Caco-2 (cell line): ENCODE measurements around the gene TMEM132D. TPM values are rescaled to one million over a fixed set of nuclear protein-coding genes. Genes with fewer than 3 reads are reported as not detected.
A peak's percentile ranks its signal among the peaks of the same experiment; 100 is the strongest.
"Not testable (repeated sequence)": the region's sequence is repeated elsewhere in the genome, so short reads cannot be mapped to it uniquely, and the experiment has no call there.

Source experiments
- BruUV-seq: library from RNA; stranded (reverse); fragments of 400-500 nt; replicated peaks from 2 replicates; lab custom pipeline; 2021; lab: Mats Ljungman, UMichigan
- CTCF ChIA-PET: fragments of 300-600 bp; sonication (Branson Sonifier 250); formaldehyde crosslinking; loops from one replicate; lab custom pipeline; 2022; ENCODE audit warnings: antibody characterized with exemption; lab: Charles Lee
- POLR2A ChIA-PET: fragments of 300-600 bp; sonication (Branson Sonifier 250); formaldehyde crosslinking; loops from one replicate; lab custom pipeline; 2022; ENCODE audit warnings: antibody characterized with exemption; lab: Charles Lee
- DNase-seq, 2 experiments: peaks; one replicate each; pipeline versions ENCODE4 v3.0.0 to v3.0.0-alpha.2; 2020 to 2022
- H3K27me3 ChIP-seq: replicated peaks from 2 replicates; pipeline ENCODE4 v1.6.0; 2011; ENCODE audit warnings: low read length; ENCODE audit not compliant: control insufficient read depth, insufficient read depth
- H3K36me3 ChIP-seq: 2 replicates; pipeline ENCODE4 v1.5.1; 2011; ENCODE audit warnings: low read length; ENCODE audit not compliant: control insufficient read depth, insufficient read depth
- H3K4me1 ChIP-seq: fragments of 250-450 bp; sonication (Bioruptor Pico); 2 replicates; pipeline ENCODE4 v1.5.1; 2020; ENCODE audit warnings: mild to moderate bottlenecking
- H3K4me3 ChIP-seq: 2 replicates; pipeline ENCODE4 v1.5.1; 2011; ENCODE audit warnings: low read depth, mild to moderate bottlenecking, control low read depth, low read length
- H3K9me3 ChIP-seq: fragments of 250-450 bp; sonication (Bioruptor Pico); 2 replicates; pipeline ENCODE4 v1.5.1; 2020; ENCODE audit warnings: mild to moderate bottlenecking, moderate library complexity
- H3K27ac Mint-ChIP-seq: one replicate; pipeline ENCODE4 v1.8.0; 2022; ENCODE audit warnings: mixed read lengths; ENCODE audit not compliant: unreplicated experiment
- H3K27me3 Mint-ChIP-seq: one replicate; pipeline ENCODE4 v1.8.0; 2022; ENCODE audit warnings: mixed read lengths; ENCODE audit not compliant: insufficient read depth, unreplicated experiment
- H3K36me3 Mint-ChIP-seq: one replicate; pipeline ENCODE4 v1.8.0; 2022; ENCODE audit warnings: mild to moderate bottlenecking, mixed read lengths; ENCODE audit not compliant: insufficient read depth, unreplicated experiment
- H3K4me1 Mint-ChIP-seq: one replicate; pipeline ENCODE4 v1.8.0; 2022; ENCODE audit warnings: low read depth, mixed read lengths; ENCODE audit not compliant: unreplicated experiment
- H3K4me3 Mint-ChIP-seq: one replicate; pipeline ENCODE4 v1.8.0; 2022; ENCODE audit warnings: mild to moderate bottlenecking, moderate library complexity, mixed read lengths; ENCODE audit not compliant: unreplicated experiment
- H3K9me3 Mint-ChIP-seq: one replicate; pipeline ENCODE4 v1.8.0; 2022; ENCODE audit warnings: mixed read lengths; ENCODE audit not compliant: unreplicated experiment
- intact Hi-C: fragments of 100-400 bp; cut with micrococcal nuclease; formaldehyde crosslinking; loops from one replicate; pipeline ENCODE4 v1.10.0; 2022; ENCODE audit not compliant: unreplicated experiment
- total RNA-seq: library from RNA; stranded (reverse); gene quantifications from 2 replicates; pipeline ENCODE4 v1.2.3, GENCODE V29; 2022
- TF ChIP-seq, protein P1 (sequence below), 2 experiments: fragments of 200-600 bp in 1 of 2; IDR thresholded peaks; 1 replicate in 1 of 2; 2 replicates in 1 of 2; pipeline versions ENCODE4 v1.5.1 to v1.8.0; 2011 to 2022; ENCODE audit warnings: antibody characterized with exemption in 1 of 2, control low read depth in 1 of 2, inconsistent platforms in 1 of 2, low read depth in 1 of 2, low read length in 1 of 2, mild to moderate bottlenecking in 1 of 2, moderate library complexity in 1 of 2; ENCODE audit not compliant: insufficient read depth in 1 of 2, severe bottlenecking in 1 of 2, unreplicated experiment in 1 of 2

TMEM132D gene
- total RNA-seq, 1 experiment from 2014 or later: not detected

DNA sequence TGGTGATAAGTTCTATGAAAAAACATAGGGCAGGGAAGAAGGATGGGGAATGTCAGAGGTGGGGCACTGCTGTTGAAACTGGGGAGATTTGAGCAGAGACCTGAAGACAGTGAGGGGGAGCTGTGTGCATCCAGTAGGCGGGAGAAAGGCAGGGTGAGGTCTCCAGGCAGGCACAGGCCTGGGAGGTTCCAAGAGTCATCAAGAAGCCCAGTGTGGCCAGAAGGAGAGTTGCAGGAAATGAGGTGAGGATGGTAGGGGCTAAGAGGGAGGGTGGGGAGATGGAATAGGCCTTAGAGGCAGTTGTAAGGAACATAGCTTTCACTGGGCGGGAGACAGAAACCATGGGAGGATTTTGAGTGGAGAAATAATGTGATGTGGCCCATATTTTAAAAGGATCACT lies 708.7 kb downstream of the TMEM132D start:
- no peak for DNase-seq
- H3K27me3 ChIP-seq: no peaks in the 10 kb centered on the region
- intact Hi-C loops: no loop called here
- Mint-ChIP-seq H3K36me3 (no peaks in the 10 kb centered on the region), H3K27me3 (no peaks in the 10 kb centered on the region), H3K9me3 (peaks cover 18% of the 10 kb centered on the region), H3K4me3 (no peak overlapping the region), H3K27ac (no peak overlapping the region), H3K4me1 (no peaks in the 10 kb centered on the region)
- no peaks in the 10 kb centered on the region for H3K4me1 ChIP-seq
- no peaks in the 10 kb centered on the region for H3K36me3 ChIP-seq
- no peak overlapping the region for H3K4me3 ChIP-seq
- ChIA-PET CTCF (no interaction called here), POLR2A (no interaction called here)
- BruUV-seq: no TSS peak
- TF ChIP-seq, protein P1, sequence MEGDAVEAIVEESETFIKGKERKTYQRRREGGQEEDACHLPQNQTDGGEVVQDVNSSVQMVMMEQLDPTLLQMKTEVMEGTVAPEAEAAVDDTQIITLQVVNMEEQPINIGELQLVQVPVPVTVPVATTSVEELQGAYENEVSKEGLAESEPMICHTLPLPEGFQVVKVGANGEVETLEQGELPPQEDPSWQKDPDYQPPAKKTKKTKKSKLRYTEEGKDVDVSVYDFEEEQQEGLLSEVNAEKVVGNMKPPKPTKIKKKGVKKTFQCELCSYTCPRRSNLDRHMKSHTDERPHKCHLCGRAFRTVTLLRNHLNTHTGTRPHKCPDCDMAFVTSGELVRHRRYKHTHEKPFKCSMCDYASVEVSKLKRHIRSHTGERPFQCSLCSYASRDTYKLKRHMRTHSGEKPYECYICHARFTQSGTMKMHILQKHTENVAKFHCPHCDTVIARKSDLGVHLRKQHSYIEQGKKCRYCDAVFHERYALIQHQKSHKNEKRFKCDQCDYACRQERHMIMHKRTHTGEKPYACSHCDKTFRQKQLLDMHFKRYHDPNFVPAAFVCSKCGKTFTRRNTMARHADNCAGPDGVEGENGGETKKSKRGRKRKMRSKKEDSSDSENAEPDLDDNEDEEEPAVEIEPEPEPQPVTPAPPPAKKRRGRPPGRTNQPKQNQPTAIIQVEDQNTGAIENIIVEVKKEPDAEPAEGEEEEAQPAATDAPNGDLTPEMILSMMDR (IDR thresholded peaks at IDR 0.05; ENCODE audit: insufficient read depth in 1 of 2, low read depth in 1 of 2, low read length in 1 of 2, severe bottlenecking in 1 of 2, unreplicated experiment in 1 of 2): no peak
- 0 out of 2 replicates have a peak, but pooled peaks cover 3% of the 10 kb centered on the region for H3K9me3 ChIP-seq

DNA sequence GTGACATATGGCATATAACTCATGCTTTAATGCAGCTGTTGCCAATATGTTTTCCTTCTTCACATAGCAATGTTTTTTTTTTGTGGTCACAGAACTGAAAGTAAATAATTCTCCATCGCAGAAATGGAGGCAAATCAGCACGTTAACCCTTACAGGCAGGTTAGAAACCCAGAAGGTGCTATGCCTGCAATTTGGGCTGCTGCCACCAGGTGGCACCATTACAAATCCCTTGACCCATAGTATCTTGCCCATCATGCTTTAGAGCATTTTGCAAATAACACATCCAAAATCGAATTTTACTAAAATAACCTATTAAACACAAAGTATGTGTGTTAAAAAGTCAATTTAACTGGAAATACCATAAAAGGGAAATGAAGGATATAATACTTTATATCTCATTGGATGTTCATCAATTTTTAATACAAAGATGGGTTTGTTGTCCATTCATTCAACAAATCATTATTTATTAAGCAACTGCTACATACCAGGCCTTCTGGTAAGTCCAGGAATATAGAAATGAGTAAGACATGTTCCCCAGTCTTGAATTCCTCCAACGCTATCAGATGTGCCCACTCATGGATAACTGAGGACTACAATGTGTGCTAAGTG lies 710.5 kb downstream of the TMEM132D start:
- H3K9me3 ChIP-seq: no peaks in the 10 kb centered on the region
- intact Hi-C loops: loop anchor here (1.0 kb wide), 1 partner anchor 718 kb away; no protein-coding TSS in a partner anchor
- TF ChIP-seq, protein P1 (IDR thresholded peaks at IDR 0.05; ENCODE audit: insufficient read depth in 1 of 2, low read depth in 1 of 2, low read length in 1 of 2, severe bottlenecking in 1 of 2, unreplicated experiment in 1 of 2): peak; percentile 45 to 60
- Mint-ChIP-seq H3K27ac (no peak overlapping the region), H3K4me3 (no peak overlapping the region), H3K36me3 (no peaks in the 10 kb centered on the region), H3K4me1 (no peaks in the 10 kb centered on the region), H3K9me3 (peaks cover 20% of the 10 kb centered on the region), H3K27me3 (no peaks in the 10 kb centered on the region)
- no TSS peak for BruUV-seq
- peak in 1 of 2 experiments; percentile 9 for DNase-seq
- POLR2A ChIA-PET: no interaction called here
- CTCF ChIA-PET: no interaction called here
- no peaks in the 10 kb centered on the region for H3K4me1 ChIP-seq
- no peaks in the 10 kb centered on the region for H3K27me3 ChIP-seq
- H3K36me3 ChIP-seq: no peaks in the 10 kb centered on the region
- H3K4me3 ChIP-seq: no peak overlapping the region

- Histone ChIP-seq H3K36me3 (no peaks in the 10 kb centered on the region), H3K9me3 (no peaks in the 10 kb centered on the region), H3K4me1 (no peaks in the 10 kb centered on the region), H3K27me3 (no peaks in the 10 kb centered on the region), H3K4me3 (no peak overlapping the region)
- TF ChIP-seq, protein P1 (IDR thresholded peaks at IDR 0.05; ENCODE audit: insufficient read depth in 1 of 2, low read depth in 1 of 2, low read length in 1 of 2, severe bottlenecking in 1 of 2, unreplicated experiment in 1 of 2): no peak
- Mint-ChIP-seq H3K27ac (no peak overlapping the region), H3K4me3 (no peak overlapping the region), H3K27me3 (no peaks in the 10 kb centered on the region), H3K36me3 (no peaks in the 10 kb centered on the region), H3K9me3 (peaks cover 37% of the 10 kb centered on the region), H3K4me1 (no peaks in the 10 kb centered on the region)
- CTCF ChIA-PET: no interaction called here
- intact Hi-C loops: no loop called here
- POLR2A ChIA-PET: no interaction called here
- BruUV-seq: no TSS peak
- DNase-seq: no peak
Measured at GRCh38 chr12:129190827-129191226, 713.0 kb downstream of the TMEM132D start.

- peaks cover 40% of the 10 kb centered on the region for H3K9me3 Mint-ChIP-seq
- H3K9me3 ChIP-seq, H3K4me1 Mint-ChIP-seq, BruUV-seq, DNase-seq, intact Hi-C loops, CTCF ChIA-PET, H3K27me3 Mint-ChIP-seq, H3K27me3 ChIP-seq, H3K36me3 ChIP-seq, POLR2A ChIA-PET, H3K36me3 Mint-ChIP-seq, H3K4me3 ChIP-seq, H3K4me1 ChIP-seq, H3K27ac Mint-ChIP-seq, H3K4me3 Mint-ChIP-seq: not testable (repeated sequence)
Measured at GRCh38 chr12:129189879-129190278, 713.9 kb downstream of the TMEM132D start.
